ENCODE measurements around the gene POP4. TPM values are rescaled to one million over a fixed set of nuclear protein-coding genes. Genes with fewer than 3 reads are reported as not detected.

Gene POP4
- total RNA-seq, 1 donor = 81.6 TPM

DNA sequence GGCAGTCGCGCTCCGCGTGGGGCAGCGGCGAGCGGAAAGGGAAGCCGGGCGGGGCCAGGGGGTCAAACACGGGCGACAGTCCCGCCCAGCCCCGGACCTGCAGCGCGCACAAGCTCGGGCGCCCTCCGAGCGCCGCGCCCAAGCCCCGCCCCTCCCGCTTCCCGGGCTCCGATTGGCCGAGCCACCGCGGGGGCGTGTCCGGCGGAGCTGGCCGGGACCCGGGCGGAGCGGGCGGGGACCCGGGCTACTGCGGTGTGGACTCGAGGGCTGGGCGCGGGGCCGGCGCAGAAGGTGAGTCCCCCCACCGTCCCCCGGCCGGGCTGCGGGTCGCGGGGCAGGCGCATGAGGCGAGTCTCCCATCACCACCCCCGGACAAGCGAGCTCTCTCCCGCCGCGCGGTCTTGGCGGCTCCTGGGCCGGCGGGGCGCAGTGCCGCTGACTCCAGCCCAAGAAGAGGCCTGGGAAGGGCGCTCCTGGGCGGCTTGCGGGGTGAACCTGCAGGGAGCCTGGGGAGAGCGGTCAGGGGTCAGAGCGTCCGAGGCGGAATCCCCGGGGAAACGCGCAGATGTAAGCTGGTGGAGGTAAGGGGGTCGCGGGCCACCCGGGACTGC, 59.2 kb downstream of the POP4 start, which contains the start of gene PLEKHF1:
PLEKHF1 (plus strand) TSS at position 247 of the 611 bp plus-strand sequence. CDS start 8,379 bp downstream, outside the sequence.
- TF ChIP-seq, protein P1, sequence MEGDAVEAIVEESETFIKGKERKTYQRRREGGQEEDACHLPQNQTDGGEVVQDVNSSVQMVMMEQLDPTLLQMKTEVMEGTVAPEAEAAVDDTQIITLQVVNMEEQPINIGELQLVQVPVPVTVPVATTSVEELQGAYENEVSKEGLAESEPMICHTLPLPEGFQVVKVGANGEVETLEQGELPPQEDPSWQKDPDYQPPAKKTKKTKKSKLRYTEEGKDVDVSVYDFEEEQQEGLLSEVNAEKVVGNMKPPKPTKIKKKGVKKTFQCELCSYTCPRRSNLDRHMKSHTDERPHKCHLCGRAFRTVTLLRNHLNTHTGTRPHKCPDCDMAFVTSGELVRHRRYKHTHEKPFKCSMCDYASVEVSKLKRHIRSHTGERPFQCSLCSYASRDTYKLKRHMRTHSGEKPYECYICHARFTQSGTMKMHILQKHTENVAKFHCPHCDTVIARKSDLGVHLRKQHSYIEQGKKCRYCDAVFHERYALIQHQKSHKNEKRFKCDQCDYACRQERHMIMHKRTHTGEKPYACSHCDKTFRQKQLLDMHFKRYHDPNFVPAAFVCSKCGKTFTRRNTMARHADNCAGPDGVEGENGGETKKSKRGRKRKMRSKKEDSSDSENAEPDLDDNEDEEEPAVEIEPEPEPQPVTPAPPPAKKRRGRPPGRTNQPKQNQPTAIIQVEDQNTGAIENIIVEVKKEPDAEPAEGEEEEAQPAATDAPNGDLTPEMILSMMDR (IDR thresholded peaks at IDR 0.05; ENCODE audit: insufficient read depth, low read depth, low read length) = no peak

DNA sequence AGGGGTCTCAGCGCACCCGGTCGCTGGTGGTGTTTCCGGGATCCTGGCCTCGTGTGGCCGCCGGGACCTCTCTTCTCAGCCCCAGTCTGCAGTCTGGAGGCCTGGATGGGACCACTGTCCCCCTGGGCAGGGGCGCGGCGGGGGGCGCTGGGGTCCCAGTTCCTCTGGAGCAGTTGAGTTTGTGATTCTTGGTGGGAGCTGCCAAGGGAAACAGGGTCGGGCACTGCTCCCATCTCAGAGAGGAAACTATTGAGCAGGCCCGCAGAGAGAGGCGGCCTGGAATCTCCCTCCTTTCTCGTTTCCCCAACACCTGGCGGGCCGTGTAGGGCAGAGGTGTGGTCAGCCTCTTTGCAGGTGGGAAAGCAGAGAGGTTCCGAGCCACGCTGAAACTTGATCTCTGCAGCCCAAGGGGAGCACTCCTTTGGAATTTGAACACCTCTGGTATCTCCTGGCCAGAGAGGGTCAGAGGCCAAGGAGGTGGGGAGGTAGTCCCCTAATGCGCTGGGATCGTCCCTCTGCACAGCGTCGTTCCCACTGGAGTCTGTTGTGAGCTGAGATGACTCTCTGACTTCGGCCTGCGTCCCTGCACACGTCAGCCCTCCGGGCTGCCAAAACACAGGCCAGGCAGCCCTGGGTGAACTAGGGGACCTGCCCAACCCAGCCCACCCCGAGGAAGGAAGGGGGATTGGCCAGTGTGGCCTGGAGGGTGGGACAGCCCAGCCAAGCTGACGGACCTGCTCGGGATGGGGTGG, 59.9 kb downstream of the POP4 start:
- TF ChIP-seq, protein P1 (IDR thresholded peaks at IDR 0.05; ENCODE audit: insufficient read depth, low read depth, low read length) = no peak
- peak; percentile 64 for DNase-seq (ENCODE audit: low read depth)
- peak overlapping the region; percentile 80 for H3K4me3 ChIP-seq (ENCODE audit: low read depth, low read length)

More for the DNA sequence above, 59.2 kb downstream of the POP4 start, which contains the start of gene PLEKHF1:
- peak; percentile 76 for DNase-seq (ENCODE audit: low read depth)
- peak within 1 kb of the TSS; percentile 80 for H3K4me3 ChIP-seq (ENCODE audit: low read depth, low read length)

Other genes starting within 250 kb of the POP4 start
- gene VSTM2B, start 80.3 kb upstream of the POP4 start, total RNA-seq = not detected in 2 replicates
- 9.9 and 22.5 TPM in 2 replicates for gene PLEKHF1, start 59.2 kb downstream of the POP4 start, total RNA-seq
- 29.0 and 38.4 TPM in 2 replicates for gene C19orf12, start 109.0 kb downstream of the POP4 start, total RNA-seq
- 6.8 and 10.4 TPM in 2 replicates for gene CCNE1, start 205.7 kb downstream of the POP4 start, total RNA-seq